Dermis blood vessel endothelial cell (primary cell): ENCODE results near the gene PRMT2. TPM values are rescaled to one million over a fixed set of nuclear protein-coding genes. Genes with fewer than 3 reads are reported as not detected.
"Not testable (repeated sequence)": the region's sequence is repeated elsewhere in the genome, so short reads cannot be mapped to it uniquely, and the experiment has no call there.

ENCODE experiments used
- DNase-seq: peaks from one replicate; pipeline ENCODE4 v3.0.0; 2010
- total RNA-seq: library from RNA; depleted of rRNA; stranded (reverse); fragments of >200 nt; gene quantifications from 2 replicates; pipeline ENCODE4 v1.2.3, GENCODE V29; 2014

PRMT2 gene
- total RNA-seq, 1 donor from 2014 or later, result 158 TPM

DNA sequence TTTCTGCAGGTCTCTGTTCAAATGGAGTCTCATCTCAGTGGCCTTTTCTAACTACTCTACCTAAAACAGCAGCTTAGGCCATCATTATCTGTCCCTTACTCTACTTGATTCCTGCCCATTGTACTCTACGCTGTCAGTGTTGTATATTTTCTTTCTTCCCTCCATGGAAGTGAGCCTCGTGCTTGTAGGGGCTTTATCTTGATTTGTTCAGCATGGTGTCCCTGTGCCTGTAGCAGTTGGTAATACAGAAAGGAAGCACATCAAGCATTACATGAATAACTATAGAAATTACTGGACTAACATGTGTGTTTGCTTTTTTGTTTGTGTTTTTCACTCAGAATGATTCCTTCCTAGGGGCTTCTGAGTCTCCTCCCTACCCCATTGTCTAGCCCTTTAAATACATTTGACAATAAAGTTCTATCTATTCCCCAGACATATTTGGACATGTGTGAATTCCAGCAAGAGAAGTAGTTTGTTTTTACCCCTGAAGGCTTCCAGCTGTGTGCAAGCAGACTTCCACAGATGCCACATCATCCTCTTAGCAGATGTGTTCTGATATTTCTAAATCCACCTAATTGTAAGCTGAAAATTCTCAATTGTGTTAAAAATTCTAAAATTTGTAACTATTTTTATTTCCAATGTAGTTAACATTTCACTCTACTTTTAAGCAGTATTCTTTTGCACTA, 40.3 kb downstream of the PRMT2 start:
- DNase-seq, result no peak

DNA sequence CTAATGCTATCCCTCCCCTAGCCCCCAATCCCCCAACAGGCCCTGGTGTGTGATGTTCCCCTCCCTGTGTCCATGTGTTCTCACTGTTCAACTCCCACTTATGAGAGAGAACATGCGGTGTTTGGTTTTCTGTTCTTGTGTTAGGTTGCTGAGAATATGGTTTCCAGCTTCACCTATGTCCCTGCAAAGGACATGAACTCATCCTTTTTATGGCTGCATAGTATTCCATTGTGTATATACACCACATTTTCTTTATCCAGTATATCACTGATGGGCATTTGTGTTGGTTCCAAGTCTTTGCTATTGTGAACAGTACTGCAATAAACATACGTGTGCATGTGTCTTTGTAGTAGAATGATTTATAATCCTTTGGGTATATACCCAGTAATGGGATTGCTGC, 41.1 kb downstream of the PRMT2 start:
- DNase-seq, result not testable (repeated sequence)

DNA sequence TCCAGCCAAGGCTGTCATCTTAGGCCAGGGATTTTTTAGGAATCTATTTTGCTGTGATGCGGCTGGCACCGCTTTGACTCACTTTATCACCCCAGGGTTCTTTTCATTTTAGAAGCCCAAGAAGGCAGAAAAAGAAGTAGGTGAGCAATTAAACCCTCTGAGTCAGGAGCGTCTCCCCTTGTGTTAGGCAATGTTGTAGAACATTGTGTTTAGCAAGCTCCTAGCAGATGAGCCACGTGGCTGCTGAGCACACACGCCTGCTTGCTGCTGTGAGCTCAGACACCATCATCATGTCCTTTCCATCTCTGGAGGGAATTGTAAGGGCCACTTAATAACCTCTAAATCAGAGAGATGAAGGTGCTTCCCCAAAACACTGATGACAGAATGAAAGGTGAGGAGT, 46.1 kb downstream of the PRMT2 start:
- DNase-seq, result not testable (repeated sequence)

DNA sequence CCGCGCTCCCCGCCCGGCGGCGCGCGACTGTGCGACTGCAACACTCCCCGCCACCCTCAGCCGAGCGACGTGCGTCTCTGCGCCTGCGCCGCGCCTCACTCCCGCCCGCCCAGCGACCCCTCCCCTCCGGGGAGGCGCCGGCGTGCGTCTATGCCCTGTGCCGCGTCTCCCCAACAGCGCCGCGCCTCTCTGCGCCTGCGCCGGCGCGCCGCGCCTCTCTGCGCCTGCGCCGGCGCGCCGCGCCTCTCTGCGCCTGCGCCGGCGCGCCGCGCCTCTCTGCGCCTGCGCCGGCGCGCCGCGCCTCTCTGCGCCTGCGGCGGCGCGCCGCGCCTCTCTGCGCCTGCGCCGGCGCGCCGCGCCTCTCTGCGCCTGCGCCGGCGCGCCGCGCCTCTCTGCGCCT, 63.2 kb downstream of the PRMT2 start:
- DNase-seq, result not testable (repeated sequence)

DNA sequence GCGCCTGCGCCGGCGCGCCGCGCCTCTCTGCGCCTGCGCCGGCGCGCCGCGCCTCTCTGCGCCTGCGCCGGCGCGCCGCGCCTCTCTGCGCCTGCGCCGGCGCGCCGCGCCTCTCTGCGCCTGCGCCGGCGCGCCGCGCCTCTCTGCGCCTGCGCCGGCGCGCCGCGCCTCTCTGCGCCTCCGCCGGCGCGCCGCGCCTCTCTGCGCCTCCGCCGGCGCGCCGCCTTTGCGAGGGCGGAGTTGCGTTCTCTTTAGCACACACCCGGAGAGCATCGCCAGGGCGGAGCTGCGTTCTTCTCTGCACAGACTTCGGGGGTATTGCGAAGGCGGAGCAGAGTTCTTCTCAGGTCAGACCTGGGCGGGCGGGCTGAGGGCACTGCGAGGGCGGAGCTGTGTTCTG, 63.6 kb downstream of the PRMT2 start:
- not testable (repeated sequence) for DNase-seq

Other genes starting within 250 kb of the PRMT2 start
- 43.6 and 49.5 TPM in 2 replicates for gene DIP2A, start 176.8 kb upstream of the PRMT2 start, total RNA-seq
- gene S100B, start 30.6 kb upstream of the PRMT2 start, total RNA-seq, result not detected in 2 replicates